Tibial nerve (tissue), 4 donors: ENCODE measurements around the gene EMP2. TPM values are rescaled to one million over a fixed set of nuclear protein-coding genes. Genes with fewer than 3 reads are reported as not detected.

Source experiments
- DNase-seq, 2 donors: peaks; one replicate each; pipeline ENCODE4 v3.0.0-alpha.2; 2019; ENCODE audit warnings: low spot score in 2 of 2
- H3K27ac ChIP-seq, 4 donors: fragments of 200-600 bp; sonication (generic) in 3 of 4; one replicate each; pipeline ENCODE4 v1.5.1; 2017 to 2019; ENCODE audit warnings: mild to moderate bottlenecking in 1 of 4
- H3K27me3 ChIP-seq, 2 donors: fragments of 200-600 bp; sonication (generic) in 1 of 2; one replicate each; pipeline versions ENCODE4 v1.5.1 to v1.6.0; 2017 to 2019
- H3K36me3 ChIP-seq, 3 donors: fragments of 200-600 bp; sonication (generic); one replicate each; pipeline ENCODE4 v1.5.1; 2018 to 2019
- H3K4me1 ChIP-seq, 4 donors: fragments of 200-600 bp; sonication (generic) in 3 of 4; one replicate each; pipeline ENCODE4 v1.5.1; 2017 to 2019
- H3K4me3 ChIP-seq, 4 donors: fragments of 200-600 bp; sonication (generic) in 3 of 4; one replicate each; pipeline ENCODE4 v1.5.1; 2017 to 2019; ENCODE audit warnings: mild to moderate bottlenecking in 1 of 4, moderate library complexity in 1 of 4
- H3K9me3 ChIP-seq, 4 donors: fragments of 200-600 bp; sonication (generic) in 3 of 4; one replicate each; pipeline ENCODE4 v1.5.1; 2017 to 2019
- EP300 ChIP-seq, 2 donors: sonication (generic); formaldehyde crosslinking; IDR thresholded peaks; one replicate each; pipeline ENCODE4 v1.6.1; 2017; ENCODE audit warnings: antibody characterized with exemption in 2 of 2, mild to moderate bottlenecking in 1 of 2
- POLR2A ChIP-seq, 2 donors: fragments of 450-650 bp; IDR thresholded peaks; one replicate each; pipeline ENCODE4 v1.6.1; 2017; ENCODE audit warnings: antibody characterized with exemption in 2 of 2, mild to moderate bottlenecking in 2 of 2, moderate library complexity in 2 of 2
- WGBS, 2 donors: methylation state at CpG; one replicate each; pipeline ENCODE4 v1.1.5; 2018; 5-methylcytosine and 5-hydroxymethylcytosine counted together
- total RNA-seq, 4 donors: library from RNA; depleted of rRNA; stranded (reverse); fragments of >200 nt; gene quantifications; one replicate each; pipeline ENCODE4 v1.1.0, GENCODE V29; 2016
- TF ChIP-seq, protein P1 (sequence below), 5 experiments: fragments of 200-600 bp in 3 of 5; fragments of 450-650 bp in 2 of 5; sonication (generic) in 3 of 5; IDR thresholded peaks; one replicate each; pipeline ENCODE4 v1.5.1; 2016 to 2019; ENCODE audit warnings: antibody characterized with exemption in 5 of 5, mild to moderate bottlenecking in 3 of 5, moderate library complexity in 2 of 5

The EMP2 gene
- 10 to 100 TPM; 60.5 to 72.1 (median 65.5) TPM for total RNA-seq

DNA sequence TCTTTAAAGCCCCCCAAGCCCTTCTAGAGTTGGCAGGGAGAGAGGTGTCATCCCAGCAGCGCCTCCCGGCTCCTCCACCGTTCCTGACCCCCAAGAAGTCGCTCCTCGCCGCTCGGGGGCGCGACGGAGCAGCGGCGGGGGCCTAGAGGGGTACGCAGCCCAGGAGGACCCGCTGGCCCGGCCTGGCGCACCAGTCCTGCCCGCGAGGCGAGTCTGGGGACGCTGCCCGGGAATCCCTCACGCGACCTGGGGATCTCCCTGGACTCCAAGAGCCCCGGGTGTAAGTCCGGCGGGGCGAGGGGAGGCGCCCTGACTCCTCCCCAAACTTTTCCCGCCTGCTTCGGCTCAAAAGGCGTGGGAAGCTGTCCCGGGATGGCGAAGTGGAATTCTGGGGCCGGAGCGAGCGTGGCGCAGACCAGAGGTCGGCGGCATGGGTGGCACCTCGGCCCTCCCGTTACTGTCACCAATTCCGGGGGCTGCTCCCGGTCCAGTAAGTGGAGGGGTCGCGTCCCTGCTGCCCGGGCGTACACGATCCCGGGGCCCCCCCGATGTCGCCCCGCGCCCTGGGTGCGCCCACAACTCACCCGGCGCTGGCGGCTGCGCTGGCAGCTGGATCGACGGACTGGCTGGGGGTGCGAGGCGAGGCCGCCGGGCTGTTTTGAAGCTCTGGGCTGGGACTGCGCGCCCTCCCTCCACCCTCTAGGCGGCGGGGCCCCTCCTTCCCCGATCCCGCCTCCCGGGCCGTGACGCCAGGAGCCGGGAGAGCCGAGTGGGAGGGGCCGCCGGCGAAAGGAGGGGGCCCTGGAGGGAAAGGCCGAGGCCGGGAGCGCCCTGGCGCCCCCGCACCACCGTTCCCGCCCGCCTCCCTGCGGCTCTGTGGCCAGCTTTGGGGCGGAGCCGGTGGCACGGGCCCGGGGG is at the start of gene EMP2:
TSS of gene EMP2 (minus strand) at position 634 of the 918 bp plus-strand sequence. CDS start 32,981 bp downstream, outside the sequence.
- peak; percentile 67 to 69 for DNase-seq
- Histone ChIP-seq H3K4me3 (peak within 1 kb of the TSS; percentile 48 to 77 (median 72)), H3K9me3 (no peaks in the 10 kb centered on the region), H3K27ac (peak within 1 kb of the TSS; percentile 84 to 95 (median 94)), H3K27me3 (no peaks in the 10 kb centered on the region), H3K4me1 (peaks cover 0 to 55% (median 34%) of the 10 kb centered on the region in 4 donors), H3K36me3 (no peaks in the 10 kb centered on the region)
- TF ChIP-seq POLR2A (IDR thresholded peaks at IDR 0.05) (peak; percentile 84 to 94), EP300 (IDR thresholded peaks at IDR 0.05) (peak in 1 of 2 donors; percentile 91)
- TF ChIP-seq, protein P1, sequence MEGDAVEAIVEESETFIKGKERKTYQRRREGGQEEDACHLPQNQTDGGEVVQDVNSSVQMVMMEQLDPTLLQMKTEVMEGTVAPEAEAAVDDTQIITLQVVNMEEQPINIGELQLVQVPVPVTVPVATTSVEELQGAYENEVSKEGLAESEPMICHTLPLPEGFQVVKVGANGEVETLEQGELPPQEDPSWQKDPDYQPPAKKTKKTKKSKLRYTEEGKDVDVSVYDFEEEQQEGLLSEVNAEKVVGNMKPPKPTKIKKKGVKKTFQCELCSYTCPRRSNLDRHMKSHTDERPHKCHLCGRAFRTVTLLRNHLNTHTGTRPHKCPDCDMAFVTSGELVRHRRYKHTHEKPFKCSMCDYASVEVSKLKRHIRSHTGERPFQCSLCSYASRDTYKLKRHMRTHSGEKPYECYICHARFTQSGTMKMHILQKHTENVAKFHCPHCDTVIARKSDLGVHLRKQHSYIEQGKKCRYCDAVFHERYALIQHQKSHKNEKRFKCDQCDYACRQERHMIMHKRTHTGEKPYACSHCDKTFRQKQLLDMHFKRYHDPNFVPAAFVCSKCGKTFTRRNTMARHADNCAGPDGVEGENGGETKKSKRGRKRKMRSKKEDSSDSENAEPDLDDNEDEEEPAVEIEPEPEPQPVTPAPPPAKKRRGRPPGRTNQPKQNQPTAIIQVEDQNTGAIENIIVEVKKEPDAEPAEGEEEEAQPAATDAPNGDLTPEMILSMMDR (IDR thresholded peaks at IDR 0.05), result peak; percentile 39 to 89 (median 84)
- 0% methylated on average over 18 to 44 of the region's 91 CpGs for whole genome bisulfite sequencing, 2 donors

DNA sequence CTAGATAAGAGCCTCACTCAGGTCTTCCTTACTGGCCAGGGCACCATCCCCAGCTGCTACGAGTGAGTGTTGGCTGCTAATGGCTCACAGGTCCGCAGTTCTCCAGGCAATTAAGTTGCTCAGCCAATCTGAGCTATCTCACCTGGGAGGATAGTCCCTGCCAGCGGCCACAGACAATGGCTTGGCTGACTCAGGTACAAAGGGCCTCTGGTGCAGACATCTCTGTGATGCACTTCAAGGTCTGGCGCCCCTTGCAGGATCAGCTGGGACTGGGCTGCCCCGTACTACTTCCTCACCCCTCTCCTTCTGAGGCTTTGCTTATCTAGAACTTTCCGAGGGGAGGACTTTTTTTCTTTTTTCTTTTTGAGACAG is 49.2 kb upstream of the EMP2 start:
- no peaks in the 10 kb centered on the region for H3K36me3 ChIP-seq
- TF ChIP-seq POLR2A (IDR thresholded peaks at IDR 0.05) (no peak), EP300 (IDR thresholded peaks at IDR 0.05) (no peak)
- TF ChIP-seq, protein P1 (IDR thresholded peaks at IDR 0.05), result no peak
- DNase-seq, result no peak
- 59 to 64% methylated on average over 6 of the region's 6 CpGs for WGBS, 2 donors
- no peaks in the 10 kb centered on the region for H3K4me1 ChIP-seq
- no peaks in the 10 kb centered on the region for H3K27me3 ChIP-seq
- no peak overlapping the region for H3K4me3 ChIP-seq
- peaks cover 0 to 2% (median 0%) of the 10 kb centered on the region in 4 donors for H3K9me3 ChIP-seq
- no peak overlapping the region for H3K27ac ChIP-seq

DNA sequence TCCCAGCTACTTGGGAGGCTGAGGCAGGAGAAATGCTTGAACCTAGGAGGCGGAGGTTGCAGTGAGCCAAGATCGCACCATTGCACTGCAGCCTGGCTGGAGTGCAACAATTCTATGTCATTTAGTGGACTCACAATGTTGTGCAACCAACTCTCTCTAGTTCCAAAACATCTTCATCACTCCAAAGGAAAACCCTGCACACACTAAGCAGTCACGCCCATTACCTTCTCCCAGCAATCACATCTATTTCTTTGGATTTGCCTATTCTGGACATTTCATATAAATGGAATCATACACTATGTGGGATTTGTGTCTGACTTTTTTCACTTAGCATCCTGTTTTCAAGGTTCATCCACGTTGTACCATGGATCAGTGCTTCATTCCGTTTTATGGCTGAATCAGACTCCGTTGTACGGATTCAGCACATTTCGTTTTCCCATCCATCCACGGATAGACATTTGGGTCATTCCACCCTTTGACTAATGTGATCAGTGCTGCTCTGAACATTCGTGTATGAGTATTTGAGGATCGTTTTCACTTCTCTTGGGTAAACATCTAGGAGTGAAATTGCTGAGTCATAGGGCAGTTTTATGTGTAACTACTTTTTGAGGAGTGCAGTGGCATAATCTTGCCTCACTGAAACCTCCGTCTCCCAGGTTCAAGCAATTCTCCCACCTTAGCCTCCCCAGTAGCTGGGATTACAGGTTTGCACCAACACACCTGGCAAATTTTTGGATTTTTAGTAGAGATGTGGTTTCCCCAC is 45.4 kb upstream of the EMP2 start:
- Histone ChIP-seq H3K27ac (no peak overlapping the region), H3K4me3 (no peak overlapping the region), H3K9me3 (no peaks in the 10 kb centered on the region), H3K27me3 (no peaks in the 10 kb centered on the region), H3K4me1 (no peaks in the 10 kb centered on the region), H3K36me3 (no peaks in the 10 kb centered on the region)
- no peak for TF ChIP-seq POLR2A (IDR thresholded peaks at IDR 0.05)
- TF ChIP-seq EP300 (IDR thresholded peaks at IDR 0.05), result no peak
- TF ChIP-seq, protein P1 (IDR thresholded peaks at IDR 0.05), result no peak
- no peak for DNase-seq
- WGBS, 2 donors, result 85 to 86% methylated on average over 12 of the region's 12 CpGs

DNA sequence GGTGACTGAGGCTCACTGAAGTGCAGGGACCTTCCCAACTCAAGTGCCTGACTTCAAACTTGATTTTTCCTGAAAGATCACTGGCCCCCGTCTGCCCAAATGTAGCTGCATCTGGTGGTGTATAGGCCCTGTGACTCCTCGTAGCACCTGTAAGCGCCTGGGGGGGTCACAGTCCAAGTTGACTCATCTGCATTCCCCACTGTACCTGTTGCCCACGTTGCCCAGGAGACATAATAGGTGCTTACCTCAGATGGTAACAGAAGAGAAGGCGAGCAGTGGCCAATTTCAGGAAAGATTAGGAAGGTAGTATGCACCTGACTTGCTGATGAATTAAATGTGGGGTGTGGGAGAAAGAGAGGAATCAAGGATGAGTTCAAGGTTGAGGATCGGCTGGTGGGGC is 44.1 kb upstream of the EMP2 start:
- 90 to 91% methylated on average over 6 of the region's 6 CpGs for WGBS, 2 donors
- TF ChIP-seq EP300 (IDR thresholded peaks at IDR 0.05) (no peak), POLR2A (IDR thresholded peaks at IDR 0.05) (no peak)
- TF ChIP-seq, protein P1 (IDR thresholded peaks at IDR 0.05), result no peak

More for the DNA sequence above, 44.1 kb upstream of the EMP2 start:
- Histone ChIP-seq H3K27me3 (no peaks in the 10 kb centered on the region), H3K9me3 (no peaks in the 10 kb centered on the region), H3K36me3 (no peaks in the 10 kb centered on the region), H3K4me3 (no peak overlapping the region), H3K27ac (no peak overlapping the region), H3K4me1 (peaks cover 0 to 8% (median 0%) of the 10 kb centered on the region in 4 donors)
- no peak for DNase-seq
